HepG2 (cell line): ENCODE data around the gene LTB4R2. TPM values are rescaled to one million over a fixed set of nuclear protein-coding genes. Genes with fewer than 3 reads are reported as not detected.

Source experiments
- AKNA ChIP-seq: sonication (generic); formaldehyde crosslinking; IDR thresholded peaks from 2 replicates; pipeline ENCODE4 v1.4.0; 2020; ENCODE audit warnings: missing genetic modification reagents, borderline replicate concordance
- ATF7-NPFF ChIP-seq: sonication (generic); formaldehyde crosslinking; IDR thresholded peaks from 2 replicates; pipeline ENCODE4 v1.8.1; 2023; ENCODE audit warnings: mild to moderate bottlenecking, low read depth, missing genetic modification reagents, moderate library complexity
- BORCS8-MEF2B ChIP-seq: sonication (generic); formaldehyde crosslinking; IDR thresholded peaks from 2 replicates; pipeline ENCODE4 v1.8.0; 2022; ENCODE audit warnings: mild to moderate bottlenecking, missing genetic modification reagents
- CREB1 ChIP-seq, 2 experiments: fragments of 450-650 bp in 1 of 2; IDR thresholded peaks; 2 replicates each; pipeline ENCODE4 v1.6.1; 2016 to 2017; ENCODE audit warnings: control low read depth in 1 of 2, mild to moderate bottlenecking in 1 of 2, missing compliant biosample characterization in 1 of 2, missing genetic modification characterization in 1 of 2
- FOSL1 ChIP-seq: sonication (generic); formaldehyde crosslinking; IDR thresholded peaks from 2 replicates; pipeline ENCODE4 v1.9.0; 2021; ENCODE audit warnings: missing genetic modification reagents, borderline replicate concordance
- GMEB1 ChIP-seq: sonication (generic); formaldehyde crosslinking; IDR thresholded peaks from 2 replicates; pipeline ENCODE4 v1.5.1; 2020; ENCODE audit warnings: missing genetic modification reagents, mild to moderate bottlenecking, borderline replicate concordance
- HBP1 ChIP-seq: IDR thresholded peaks from 2 replicates; pipeline ENCODE4 v1.6.1; 2016; ENCODE audit warnings: low read depth, control low read depth
- SSRP1 ChIP-seq: IDR thresholded peaks from 2 replicates; pipeline ENCODE4 v1.6.1; 2016; ENCODE audit warnings: control low read depth
- THAP7 ChIP-seq: sonication (generic); formaldehyde crosslinking; IDR thresholded peaks from 2 replicates; pipeline ENCODE4 v1.8.1; 2023; ENCODE audit warnings: mild to moderate bottlenecking, missing genetic modification reagents
- U2AF1 ChIP-seq: fragments of 200-400 bp; formaldehyde crosslinking; optimal IDR thresholded peaks from 2 replicates; pipeline ENCODE3; 2017; ENCODE audit warnings: mild to moderate bottlenecking, low read depth, low read length
- ZBTB14 ChIP-seq: sonication (generic); formaldehyde crosslinking; IDR thresholded peaks from 2 replicates; pipeline ENCODE4 v1.4.0; 2020; ENCODE audit warnings: missing genetic modification reagents
- ZMAT3 ChIP-seq: sonication (generic); formaldehyde crosslinking; conservative IDR thresholded peaks from 2 replicates; pipeline ENCODE4 v1.7.0; 2021; ENCODE audit warnings: missing genetic modification reagents
- ZNF362 ChIP-seq: sonication (generic); formaldehyde crosslinking; IDR thresholded peaks from 2 replicates; pipeline ENCODE4 v1.4.0; 2020; ENCODE audit warnings: missing genetic modification reagents, mild to moderate bottlenecking, borderline replicate concordance
- ZNF382 ChIP-seq: sonication (generic); formaldehyde crosslinking; IDR thresholded peaks from 2 replicates; pipeline ENCODE4 v1.5.0; 2020; ENCODE audit warnings: missing genetic modification reagents, mild to moderate bottlenecking, borderline replicate concordance
- ZNF496 ChIP-seq: sonication (generic); formaldehyde crosslinking; IDR thresholded peaks from 2 replicates; pipeline ENCODE4 v1.8.1; 2023; ENCODE audit warnings: mild to moderate bottlenecking, moderate library complexity, missing genetic modification reagents; ENCODE audit not compliant: insufficient replicate concordance
- ZNF766 ChIP-seq: sonication (generic); formaldehyde crosslinking; IDR thresholded peaks from 2 replicates; pipeline ENCODE4 v1.5.0; 2020; ENCODE audit warnings: missing genetic modification reagents, borderline replicate concordance
- polyA plus RNA-seq, 8 experiments: library from polyadenylated mRNA; depleted of rRNA in 3 of 8; stranded (reverse) in 7 of 8; unstranded in 1 of 8; fragments of >200 nt; fragmentation: Illumina TruSeq in 4 of 8; extraction: Trizol in 4 of 8; gene quantifications; 2 replicates each; pipeline versions ENCODE4 v1.2.1 to v1.2.3, GENCODE V29; 2011 to 2016; ENCODE audit warnings: low read depth in 4 of 8, missing spikeins in 1 of 8, mixed read lengths in 1 of 8; ENCODE audit not compliant: insufficient read depth in 1 of 8
- total RNA-seq, 5 experiments: library from RNA; depleted of rRNA; stranded (reverse); fragments of >200 nt; fragmentation: Illumina TruSeq; extraction: Trizol; gene quantifications; 2 replicates each; pipeline ENCODE4 v1.2.3, GENCODE V29; 2016; ENCODE audit warnings: low read depth in 1 of 5

The LTB4R2 gene
- total and polyA plus RNA-seq, 2 of the 13 experiments (the other 11 are each of a cell fraction or from before 2014, with no cell fraction given): 3.9 to 6.9 TPM

GRCh38 chr14:24332268-24332993, 22.5 kb downstream of the LTB4R2 start (continued):
- no peak for TF ChIP-seq ZBTB14 (CRISPR knock-in tag)
- TF ChIP-seq ZNF766 (CRISPR knock-in tag): peak; percentile 5; the same call in 1 of the 2 replicates
- TF ChIP-seq THAP7 (CRISPR knock-in tag): peak; percentile 90; the same call in 1 of the 2 replicates
- TF ChIP-seq ZNF382: no peak
- no peak for TF ChIP-seq FOSL1
- peak; percentile 67 for TF ChIP-seq ZNF496
- TF ChIP-seq ATF7-NPFF (CRISPR knock-in tag): peak; percentile 31; the same call in 1 of the 2 replicates
- TF ChIP-seq CREB1 (IDR thresholded peaks at IDR 0.05): peak; percentile 51; the same call in 1 of the 2 replicates
- no peak for TF ChIP-seq CREB1 (CRISPR knock-in tag; IDR thresholded peaks at IDR 0.05)
- TF ChIP-seq AKNA: no peak
- peak; percentile 71; the same call in 1 of the 2 replicates for TF ChIP-seq GMEB1 (CRISPR knock-in tag)
- peak; percentile 97 for TF ChIP-seq ZMAT3
- TF ChIP-seq BORCS8-MEF2B (CRISPR knock-in tag): peak; percentile 95
- peak; percentile 79 for TF ChIP-seq U2AF1
- TF ChIP-seq SSRP1 (CRISPR knock-in tag): no peak
- no peak; the same call in 1 of the 2 replicates for TF ChIP-seq ZNF362 (CRISPR knock-in tag)
- peak; percentile 42; the same call in 1 of the 2 replicates for TF ChIP-seq HBP1 (CRISPR knock-in tag)
